Fibroblast of peridontal ligament (primary cell): ENCODE measurements around the gene RPS26.
A peak's percentile ranks its signal among the peaks of the same experiment; 100 is the strongest.

ENCODE experiments used
- DNase-seq: peaks from one replicate; pipeline ENCODE4 v3.0.0-alpha.2; 2010; ENCODE audit errors: extremely low read depth

Gene RPS26

DNA sequence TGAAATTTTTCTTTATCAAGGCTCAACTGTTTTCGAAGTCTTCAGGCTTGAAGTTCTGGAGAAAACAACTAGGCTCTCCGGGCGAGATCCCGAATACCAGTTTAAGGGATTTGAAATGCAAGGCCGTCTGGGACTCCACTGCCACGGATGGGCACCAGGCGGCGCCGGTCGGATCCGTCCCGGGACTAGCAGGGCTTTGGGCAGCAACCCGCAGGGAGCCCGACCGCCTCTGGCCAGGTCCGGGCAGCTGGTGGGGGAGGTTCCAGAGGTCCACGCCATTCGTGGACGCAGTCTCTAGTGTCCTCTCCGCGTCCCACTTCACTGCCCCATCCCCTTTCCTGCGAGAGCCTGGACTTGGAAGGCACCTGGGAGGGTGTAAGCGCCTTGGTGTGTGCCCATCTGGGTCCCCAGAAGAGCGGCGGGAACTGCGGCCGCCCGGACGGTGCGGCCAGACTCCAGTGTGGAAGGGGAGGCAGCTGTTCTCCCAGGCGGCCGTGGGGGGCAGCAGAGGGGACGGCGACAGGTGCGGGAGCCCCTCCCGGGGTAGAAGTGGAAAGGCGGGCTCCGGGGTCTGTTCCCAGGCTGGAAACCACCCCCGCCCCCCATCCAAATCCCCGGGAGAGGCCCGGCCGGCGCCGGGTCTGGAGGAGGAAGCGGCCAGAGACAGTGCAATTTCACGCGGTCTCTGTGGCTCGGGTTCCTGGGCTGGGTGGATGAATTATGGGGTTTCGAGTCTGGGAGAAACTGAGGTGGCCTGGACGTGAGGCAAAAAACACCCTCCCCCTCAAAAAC lies 37.4 kb downstream of the RPS26 start:
- peak; percentile 80 for DNase-seq

GRCh38 chr12:56079723-56080555 lies 38.2 kb downstream of the RPS26 start, which contains the start of gene ERBB3:
Gene ERBB3, plus strand, starts transcription at chr12:56080165. Its CDS starts 136 bp downstream, at chr12:56080301.
- DNase-seq, result peak; percentile 65

DNA sequence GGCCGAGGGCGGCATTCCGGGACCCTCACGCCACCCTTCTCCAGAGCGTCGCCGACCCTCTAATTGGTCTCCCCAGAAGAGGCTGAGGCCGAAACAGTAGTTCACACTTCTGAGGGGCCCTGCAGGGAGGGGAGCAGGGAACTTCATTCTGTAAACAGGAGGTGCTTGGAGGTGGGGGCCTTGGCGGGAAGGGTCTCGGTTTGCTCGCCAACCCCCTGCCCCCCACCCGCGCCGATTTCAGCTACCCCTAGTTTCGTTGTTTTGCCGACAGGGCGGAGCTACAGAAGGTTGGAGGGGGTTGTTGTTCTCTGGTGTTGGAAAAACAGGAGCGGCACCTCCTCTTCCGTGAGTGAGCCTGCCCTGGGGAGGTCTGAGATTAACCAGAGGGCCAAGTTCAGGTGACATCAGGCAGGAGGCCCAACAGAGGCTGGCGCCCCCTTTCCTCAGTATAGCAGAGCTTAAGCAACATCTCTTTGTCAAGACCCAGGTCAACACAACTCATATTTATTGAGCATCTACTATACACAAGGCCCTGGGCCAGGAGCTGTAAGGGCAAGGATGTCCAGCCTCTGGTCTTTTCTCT lies 38.9 kb downstream of the RPS26 start:
- no peak for DNase-seq

GRCh38 chr12:56081393-56082347 lies 40.0 kb downstream of the RPS26 start:
- no peak for DNase-seq

DNA sequence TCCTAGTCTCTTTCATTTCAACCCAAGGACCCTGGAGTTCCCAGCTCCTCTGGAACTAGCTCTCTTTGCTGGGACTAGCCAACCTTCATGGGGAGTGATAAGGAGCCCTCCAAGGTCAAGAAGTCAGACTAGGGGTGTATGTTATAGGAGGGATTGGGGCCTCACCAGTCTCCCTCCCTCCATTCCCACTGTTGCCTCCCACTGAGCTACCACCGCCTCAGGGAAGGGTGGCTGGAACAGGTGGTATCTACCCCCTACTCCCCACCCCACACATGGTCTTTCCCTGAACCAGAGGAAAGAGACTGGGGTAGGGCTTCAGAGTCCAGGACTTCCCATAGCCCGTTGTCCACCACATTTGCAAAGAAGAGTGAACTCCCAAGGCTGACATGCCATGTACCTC lies 40.7 kb downstream of the RPS26 start:
- DNase-seq, result no peak

DNA sequence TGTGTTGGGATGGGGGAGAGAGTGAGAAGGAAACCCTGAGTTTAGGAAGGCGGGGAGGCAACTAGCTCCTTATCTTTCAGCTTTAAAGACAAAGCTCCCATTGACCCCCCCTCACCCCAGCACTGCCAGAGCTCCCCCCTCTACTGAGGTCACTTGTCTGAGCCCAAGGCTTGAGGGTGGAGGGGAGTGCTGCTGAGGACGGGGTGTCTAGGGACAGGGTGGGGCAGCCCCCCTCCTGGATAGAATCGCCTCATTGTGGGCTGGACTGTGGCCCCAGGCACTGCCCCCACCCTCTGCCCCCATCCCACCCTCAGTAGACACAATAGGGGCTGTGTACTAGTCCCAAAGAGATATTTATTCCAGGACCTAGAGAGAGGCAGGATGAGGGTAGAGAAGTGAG lies 41.2 kb downstream of the RPS26 start:
- no peak for DNase-seq

DNA sequence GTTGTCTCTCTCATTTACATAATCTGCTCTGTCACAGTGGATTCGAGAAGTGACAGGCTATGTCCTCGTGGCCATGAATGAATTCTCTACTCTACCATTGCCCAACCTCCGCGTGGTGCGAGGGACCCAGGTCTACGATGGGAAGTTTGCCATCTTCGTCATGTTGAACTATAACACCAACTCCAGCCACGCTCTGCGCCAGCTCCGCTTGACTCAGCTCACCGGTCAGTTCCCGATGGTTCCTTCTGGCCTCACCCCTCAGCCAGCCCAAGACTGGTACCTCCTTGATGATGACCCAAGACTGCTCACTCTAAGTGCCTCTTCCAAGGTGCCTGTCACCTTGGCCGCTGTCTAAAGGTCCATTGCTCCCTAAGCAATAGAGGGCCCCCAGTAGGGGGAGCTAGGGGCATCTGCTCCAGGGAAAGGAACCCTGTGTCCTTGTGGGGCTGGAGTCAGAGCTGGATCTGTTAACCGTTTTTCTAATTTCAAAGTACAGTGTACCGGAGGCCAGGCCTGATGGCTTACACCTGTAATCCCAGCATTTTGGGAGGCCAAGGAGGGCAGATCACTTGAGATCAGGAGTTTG lies 43.3 kb downstream of the RPS26 start:
- DNase-seq, result no peak

DNA sequence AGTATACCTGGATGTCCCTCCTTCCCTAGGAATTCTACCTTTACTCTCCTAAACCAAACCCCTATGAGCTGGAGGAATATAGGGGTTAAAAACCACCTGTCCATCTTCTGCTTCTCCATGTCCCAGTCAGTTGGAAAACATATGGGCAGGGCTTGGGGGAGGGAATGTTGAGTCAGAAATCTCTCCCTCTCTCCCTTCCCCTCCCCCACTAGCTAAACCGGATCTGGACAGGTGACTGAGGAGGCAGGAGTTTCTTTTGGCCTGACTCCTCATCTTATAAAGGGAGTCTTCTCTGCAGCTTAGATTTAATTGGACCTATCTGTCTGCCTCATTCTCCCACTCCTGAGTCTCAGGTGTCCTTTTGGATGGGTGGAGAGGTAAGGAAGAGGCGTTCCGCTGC lies 44.4 kb downstream of the RPS26 start:
- no peak for DNase-seq

- no peak for DNase-seq
Observed at GRCh38 chr12:56086608-56087007, 44.9 kb downstream of the RPS26 start.

DNA sequence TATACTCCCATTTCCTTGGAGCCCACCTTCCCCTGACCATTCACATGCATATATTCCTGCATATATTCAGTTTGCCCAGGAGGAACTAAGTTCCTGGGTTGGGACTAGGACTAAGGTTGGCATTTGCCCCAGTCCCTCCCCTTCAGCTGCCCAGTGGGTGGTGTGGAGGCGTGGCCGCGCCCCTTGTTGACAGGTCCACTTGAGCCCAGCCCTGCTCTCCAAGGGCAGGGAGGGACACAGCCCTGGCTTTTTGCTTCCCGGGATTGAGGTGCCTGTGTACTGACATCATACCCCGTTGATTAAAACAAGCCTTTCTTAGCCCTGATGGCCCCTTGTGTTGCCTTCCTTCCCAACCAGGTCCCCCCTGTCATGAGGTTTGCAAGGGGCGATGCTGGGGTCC lies 45.5 kb downstream of the RPS26 start:
- no peak for DNase-seq
